Hepatocyte (in vitro differentiated cells): Measurements from ENCODE around the gene NUDT11. TPM values are rescaled to one million over a fixed set of nuclear protein-coding genes. Genes with fewer than 3 reads are reported as not detected.

Source experiments
- DNase-seq: peaks from one replicate; pipeline ENCODE4 v3.0.0-alpha.2; 2016; ENCODE audit warnings: low spot score
- H2AFZ ChIP-seq: fragments of 200-600 bp; sonication (generic); 2 replicates; pipeline ENCODE4 v1.6.0; 2016; ENCODE audit warnings: antibody characterized with exemption, mild to moderate bottlenecking
- H3K27ac ChIP-seq: fragments of 200-600 bp; sonication (generic); 2 replicates; pipeline ENCODE4 v1.5.1; 2016; ENCODE audit warnings: mild to moderate bottlenecking
- H3K27me3 ChIP-seq: fragments of 200-600 bp; sonication (generic); 2 replicates; pipeline ENCODE4 v1.6.1; 2016
- H3K36me3 ChIP-seq: fragments of 200-600 bp; sonication (generic); replicated peaks from 2 replicates; pipeline ENCODE4 v1.5.1; 2016; ENCODE audit warnings: low read depth; ENCODE audit not compliant: insufficient read depth
- H3K4me1 ChIP-seq: fragments of 200-600 bp; sonication (generic); 2 replicates; pipeline ENCODE4 v1.5.1; 2016; ENCODE audit warnings: mild to moderate bottlenecking, moderate library complexity; ENCODE audit not compliant: insufficient read depth
- H3K4me2 ChIP-seq: fragments of 200-600 bp; sonication (generic); 2 replicates; pipeline ENCODE4 v1.6.0; 2016
- H3K4me3 ChIP-seq: fragments of 200-600 bp; sonication (generic); 2 replicates; pipeline ENCODE4 v1.5.1; 2016; ENCODE audit warnings: mild to moderate bottlenecking
- H3K79me2 ChIP-seq: fragments of 200-600 bp; sonication (generic); 2 replicates; pipeline ENCODE4 v1.6.0; 2017; ENCODE audit warnings: mild to moderate bottlenecking
- H3K9me2 ChIP-seq: fragments of 200-600 bp; sonication (generic); replicated peaks from 2 replicates; pipeline ENCODE4 v1.6.0; 2017; ENCODE audit warnings: mild to moderate bottlenecking; ENCODE audit not compliant: insufficient read depth
- H3K9me3 ChIP-seq: fragments of 200-600 bp; sonication (generic); 2 replicates; pipeline ENCODE4 v1.5.1; 2016; ENCODE audit warnings: low read depth, mild to moderate bottlenecking
- H4K20me1 ChIP-seq: fragments of 200-600 bp; sonication (generic); 2 replicates; pipeline ENCODE4 v1.6.0; 2016; ENCODE audit warnings: mild to moderate bottlenecking; ENCODE audit not compliant: insufficient read depth, poor library complexity, severe bottlenecking
- EZH2 ChIP-seq: fragments of 200-600 bp; sonication (generic); IDR thresholded peaks from 2 replicates; pipeline ENCODE4 v1.6.1; 2016; ENCODE audit warnings: antibody characterized with exemption, mild to moderate bottlenecking, borderline replicate concordance
- EZH2phosphoT487 ChIP-seq: fragments of 200-600 bp; sonication (generic); IDR thresholded peaks from one replicate; pipeline ENCODE4 v1.6.1; 2018; ENCODE audit warnings: antibody characterized with exemption, mild to moderate bottlenecking, low read depth, moderate library complexity; ENCODE audit not compliant: unreplicated experiment, severe bottlenecking
- WGBS: methylation state at CpG from one replicate; pipeline ENCODE4 v1.1.6; 2016; ENCODE audit warnings: low lambda C conversion rate; ENCODE audit errors: missing lambda C conversion rate; 5-methylcytosine and 5-hydroxymethylcytosine counted together
- polyA plus RNA-seq: library from polyadenylated mRNA; unstranded; fragments of >200 nt; fragmentation: Nextera tagmentation; extraction: Ambion mirVana; gene quantifications from 2 replicates; pipeline ENCODE4 v1.2.1, GENCODE V29; 2016
- total RNA-seq: library from RNA; depleted of rRNA; stranded (reverse); fragments of >200 nt; gene quantifications from 2 replicates; pipeline ENCODE4 v1.2.3, GENCODE V29; 2014
- TF ChIP-seq, protein P1 (sequence below): fragments of 200-600 bp; sonication (generic); IDR thresholded peaks from 2 replicates; pipeline ENCODE4 v1.5.1; 2016; ENCODE audit warnings: antibody characterized with exemption, mild to moderate bottlenecking; ENCODE audit not compliant: poor library complexity

NUDT11 gene
- total and polyA plus RNA-seq, 2 experiments from 2014 or later, result 4.6 to 8.3 TPM

DNA sequence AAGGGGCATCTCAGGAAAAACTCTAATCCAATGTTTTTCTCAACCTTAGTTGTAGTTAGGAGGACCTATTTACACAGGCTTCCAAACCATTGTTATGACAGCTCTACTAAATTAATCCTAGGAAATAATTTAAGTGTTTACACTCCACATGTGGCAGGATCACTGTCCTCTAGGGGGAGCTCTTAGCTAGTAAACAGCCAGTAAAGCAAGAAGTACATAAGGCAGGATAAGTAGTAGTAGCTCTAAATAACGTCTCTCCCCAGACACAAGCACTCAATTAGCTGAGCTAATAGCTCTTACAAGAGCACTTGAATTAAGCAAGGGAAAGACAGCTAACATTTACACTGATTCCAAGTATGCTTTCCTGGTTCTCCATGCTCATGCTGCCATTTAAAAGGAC lies 37.3 kb downstream of the NUDT11 start:
- DNase-seq, result peak; percentile 19

DNA sequence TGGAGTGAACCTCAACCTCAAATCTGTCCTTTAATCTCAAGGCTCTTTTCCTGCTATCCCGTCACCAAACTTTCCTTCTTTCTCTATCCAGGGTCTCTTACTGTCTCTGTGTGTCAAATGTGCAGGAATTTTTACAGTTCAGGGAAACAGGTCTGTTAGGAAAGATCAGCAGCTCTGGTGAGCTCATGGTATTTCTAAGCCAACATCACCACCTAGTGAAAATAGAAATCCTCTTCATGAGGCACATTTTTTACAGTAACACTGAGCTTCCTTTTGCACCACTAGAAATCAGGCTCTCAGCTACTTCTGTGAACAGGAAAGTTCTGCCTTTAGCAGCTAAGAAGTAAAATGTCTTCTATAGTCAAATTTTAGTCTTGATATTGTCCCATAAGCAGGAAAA lies 39.6 kb downstream of the NUDT11 start:
- no peak overlapping the region for H3K4me2 ChIP-seq
- no peaks in the 10 kb centered on the region for H3K4me1 ChIP-seq
- H3K27ac ChIP-seq, result no peak overlapping the region
- no peaks in the 10 kb centered on the region for H3K79me2 ChIP-seq
- no peak overlapping the region for H2AFZ ChIP-seq
- no peaks in the 10 kb centered on the region for H3K9me3 ChIP-seq
- DNase-seq, result peak; percentile 28
- no peaks in the 10 kb centered on the region for H3K36me3 ChIP-seq
- no peaks in the 10 kb centered on the region for H4K20me1 ChIP-seq
- no peaks in the 10 kb centered on the region for H3K27me3 ChIP-seq
- no peak overlapping the region for H3K4me3 ChIP-seq
- TF ChIP-seq, protein P1, sequence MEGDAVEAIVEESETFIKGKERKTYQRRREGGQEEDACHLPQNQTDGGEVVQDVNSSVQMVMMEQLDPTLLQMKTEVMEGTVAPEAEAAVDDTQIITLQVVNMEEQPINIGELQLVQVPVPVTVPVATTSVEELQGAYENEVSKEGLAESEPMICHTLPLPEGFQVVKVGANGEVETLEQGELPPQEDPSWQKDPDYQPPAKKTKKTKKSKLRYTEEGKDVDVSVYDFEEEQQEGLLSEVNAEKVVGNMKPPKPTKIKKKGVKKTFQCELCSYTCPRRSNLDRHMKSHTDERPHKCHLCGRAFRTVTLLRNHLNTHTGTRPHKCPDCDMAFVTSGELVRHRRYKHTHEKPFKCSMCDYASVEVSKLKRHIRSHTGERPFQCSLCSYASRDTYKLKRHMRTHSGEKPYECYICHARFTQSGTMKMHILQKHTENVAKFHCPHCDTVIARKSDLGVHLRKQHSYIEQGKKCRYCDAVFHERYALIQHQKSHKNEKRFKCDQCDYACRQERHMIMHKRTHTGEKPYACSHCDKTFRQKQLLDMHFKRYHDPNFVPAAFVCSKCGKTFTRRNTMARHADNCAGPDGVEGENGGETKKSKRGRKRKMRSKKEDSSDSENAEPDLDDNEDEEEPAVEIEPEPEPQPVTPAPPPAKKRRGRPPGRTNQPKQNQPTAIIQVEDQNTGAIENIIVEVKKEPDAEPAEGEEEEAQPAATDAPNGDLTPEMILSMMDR, result peak; percentile 45
- TF ChIP-seq EZH2phosphoT487, result no peak
- TF ChIP-seq EZH2, result no peak
- WGBS, result 5% methylated on average over 1 of the region's 1 CpG
- no peaks in the 10 kb centered on the region for H3K9me2 ChIP-seq

More for the DNA sequence above, 37.3 kb downstream of the NUDT11 start:
- H3K27ac ChIP-seq, result no peak overlapping the region
- no peak overlapping the region for H2AFZ ChIP-seq
- no peak overlapping the region for H3K4me2 ChIP-seq
- H4K20me1 ChIP-seq, result no peaks in the 10 kb centered on the region
- H3K9me3 ChIP-seq, result no peaks in the 10 kb centered on the region
- H3K4me3 ChIP-seq, result no peak overlapping the region
- H3K36me3 ChIP-seq, result no peaks in the 10 kb centered on the region
- 12% methylated on average over 1 of the region's 1 CpG for WGBS
- no peaks in the 10 kb centered on the region for H3K9me2 ChIP-seq
- H3K79me2 ChIP-seq, result no peaks in the 10 kb centered on the region
- H3K27me3 ChIP-seq, result no peaks in the 10 kb centered on the region
- no peak for TF ChIP-seq EZH2
- TF ChIP-seq, protein P1, result peak; percentile 24
- no peaks in the 10 kb centered on the region for H3K4me1 ChIP-seq

DNA sequence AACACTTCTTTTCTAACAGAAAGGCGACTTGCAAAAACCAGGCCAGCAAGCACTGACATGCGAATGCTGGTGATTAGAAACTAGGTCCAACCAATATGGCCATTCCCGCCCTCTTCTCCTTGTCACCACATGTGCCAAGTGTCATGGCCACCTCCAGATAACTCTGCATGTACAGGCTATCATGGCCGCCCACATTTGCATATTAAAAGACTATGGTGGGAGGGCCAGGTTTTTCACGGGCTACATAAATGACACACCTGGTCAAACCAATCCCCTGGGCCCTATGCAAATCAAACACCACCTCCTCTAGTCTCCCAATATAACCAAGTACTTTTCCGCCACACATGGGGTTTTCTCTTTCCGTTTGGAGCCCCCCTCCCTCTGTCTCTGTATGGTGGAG lies 40.1 kb downstream of the NUDT11 start:
- Histone ChIP-seq H3K79me2 (no peaks in the 10 kb centered on the region), H3K36me3 (no peaks in the 10 kb centered on the region), H3K4me3 (no peak overlapping the region), H3K27ac (no peak overlapping the region), H3K4me1 (no peaks in the 10 kb centered on the region), H4K20me1 (no peaks in the 10 kb centered on the region), H2AFZ (no peak overlapping the region), H3K9me2 (no peaks in the 10 kb centered on the region), H3K9me3 (no peaks in the 10 kb centered on the region), H3K27me3 (no peaks in the 10 kb centered on the region), H3K4me2 (no peak overlapping the region)
- 62% methylated on average over 7 of the region's 7 CpGs for WGBS
- DNase-seq, result no peak
- TF ChIP-seq, protein P1, result no peak
- TF ChIP-seq EZH2 (no peak), EZH2phosphoT487 (no peak)

DNA sequence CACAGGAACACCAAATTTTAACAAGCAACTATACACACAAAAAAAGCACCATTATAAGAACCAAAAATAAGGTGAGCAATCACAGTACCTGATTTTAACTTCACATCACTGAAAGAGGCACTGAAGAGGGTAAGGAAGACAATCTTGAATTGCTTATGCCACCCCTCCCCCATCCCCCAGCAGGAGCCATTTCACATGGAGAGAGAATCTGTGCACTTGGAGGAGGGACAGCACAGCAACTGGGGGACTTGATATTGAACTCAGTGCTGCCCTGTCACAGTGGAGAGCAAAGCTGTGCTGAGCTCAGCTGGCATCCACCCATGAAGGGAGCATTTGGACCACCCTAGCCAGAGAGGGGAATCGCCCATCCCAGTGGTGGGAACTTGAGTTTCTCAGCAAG lies 56.0 kb downstream of the NUDT11 start:
- WGBS, result 62% methylated on average over 1 of the region's 1 CpG
- Histone ChIP-seq H3K36me3 (no peaks in the 10 kb centered on the region), H3K4me3 (no peak overlapping the region), H2AFZ (no peak overlapping the region), H3K79me2 (no peaks in the 10 kb centered on the region), H3K27ac (no peak overlapping the region), H3K27me3 (no peaks in the 10 kb centered on the region), H4K20me1 (no peaks in the 10 kb centered on the region), H3K9me3 (no peaks in the 10 kb centered on the region), H3K4me1 (no peaks in the 10 kb centered on the region), H3K9me2 (no peaks in the 10 kb centered on the region), H3K4me2 (no peak overlapping the region)
- no peak for DNase-seq
- TF ChIP-seq, protein P1, result no peak
- TF ChIP-seq EZH2phosphoT487 (no peak), EZH2 (no peak)
